Kidney epithelial cell (primary cell): ENCODE data around the gene MYO7B. TPM values are rescaled to one million over a fixed set of nuclear protein-coding genes. Genes with fewer than 3 reads are reported as not detected.

Source experiments
- DNase-seq: peaks from one replicate; pipeline ENCODE4 v3.0.0-alpha.2; 2010; ENCODE audit warnings: low read depth
- H3K27me3 ChIP-seq: 2 replicates; pipeline ENCODE4 v1.6.0; 2011; ENCODE audit warnings: low read length; ENCODE audit not compliant: control insufficient read depth, insufficient read depth
- H3K36me3 ChIP-seq: 2 replicates; pipeline ENCODE4 v1.5.1; 2011; ENCODE audit warnings: low read length; ENCODE audit not compliant: control insufficient read depth, insufficient read depth
- H3K4me3 ChIP-seq: 2 replicates; pipeline ENCODE4 v1.5.1; 2011; ENCODE audit warnings: low read depth, mild to moderate bottlenecking, control low read depth, low read length
- CTCF ChIP-seq: IDR thresholded peaks from 2 replicates; pipeline ENCODE4 v1.5.1; 2011; ENCODE audit warnings: mild to moderate bottlenecking, moderate library complexity, low read length, control low read depth, inconsistent platforms; ENCODE audit not compliant: insufficient read depth, poor library complexity, severe bottlenecking
- total RNA-seq: library from RNA; depleted of rRNA; stranded (reverse); fragments of >200 nt; gene quantifications from 2 replicates; pipeline ENCODE4 v1.2.3, GENCODE V29; 2015

MYO7B gene
- total RNA-seq, 1 donor from 2014 or later, result 0.50 TPM

GRCh38 chr2:127657232-127657595, 121.7 kb downstream of the MYO7B start:
- no peaks in the 10 kb centered on the region for H3K27me3 ChIP-seq
- no peaks in the 10 kb centered on the region for H3K36me3 ChIP-seq
- TF ChIP-seq CTCF, result no peak
- H3K4me3 ChIP-seq, result no peak overlapping the region
- DNase-seq, result no peak

- Histone ChIP-seq H3K36me3 (no peaks in the 10 kb centered on the region), H3K27me3 (peaks cover 3% of the 10 kb centered on the region), H3K4me3 (no peak overlapping the region)
- no peak for DNase-seq
- TF ChIP-seq CTCF, result no peak
These were observed 122.7 kb downstream of the MYO7B start for GRCh38 chr2:127658146-127658545.

GRCh38 chr2:127658641-127659407, 123.3 kb downstream of the MYO7B start:
- Histone ChIP-seq H3K4me3 (no peak overlapping the region), H3K27me3 (peaks cover 10% of the 10 kb centered on the region), H3K36me3 (no peaks in the 10 kb centered on the region)
- TF ChIP-seq CTCF, result no peak
- DNase-seq, result no peak

- peaks cover 18% of the 10 kb centered on the region for H3K27me3 ChIP-seq
- H3K4me3 ChIP-seq, result no peak overlapping the region
- no peaks in the 10 kb centered on the region for H3K36me3 ChIP-seq
- TF ChIP-seq CTCF, result no peak
- DNase-seq, result no peak
These were observed 124.2 kb downstream of the MYO7B start for GRCh38 chr2:127659408-127660290.

- peaks cover 24% of the 10 kb centered on the region for H3K27me3 ChIP-seq
- no peak overlapping the region for H3K4me3 ChIP-seq
- no peak for DNase-seq
- no peaks in the 10 kb centered on the region for H3K36me3 ChIP-seq
- TF ChIP-seq CTCF, result no peak
These were observed 124.8 kb downstream of the MYO7B start for GRCh38 chr2:127660291-127660578.
